Coronary artery (tissue), 2 donors: ENCODE measurements around the gene EXOSC7.

Source experiments
- DNase-seq: peaks from one replicate; pipeline ENCODE4 v3.0.0-alpha.2; 2017; ENCODE audit warnings: low spot score
- H3K27ac ChIP-seq, 2 donors: fragments of 200-600 bp; sonication (generic); one replicate each; pipeline ENCODE4 v1.5.1; 2016 to 2019
- H3K4me3 ChIP-seq: fragments of 200-600 bp; sonication (generic); 2 replicates; pipeline ENCODE4 v1.5.1; 2016; ENCODE audit warnings: mild to moderate bottlenecking, moderate library complexity
- TF ChIP-seq, protein P1 (sequence below): fragments of 200-600 bp; sonication (generic); IDR thresholded peaks from one replicate; pipeline ENCODE4 v1.5.1; 2019; ENCODE audit warnings: antibody characterized with exemption

The EXOSC7 gene

GRCh38 chr3:45009868-45010267 lies 33.8 kb downstream of the EXOSC7 start:
- TF ChIP-seq, protein P1, sequence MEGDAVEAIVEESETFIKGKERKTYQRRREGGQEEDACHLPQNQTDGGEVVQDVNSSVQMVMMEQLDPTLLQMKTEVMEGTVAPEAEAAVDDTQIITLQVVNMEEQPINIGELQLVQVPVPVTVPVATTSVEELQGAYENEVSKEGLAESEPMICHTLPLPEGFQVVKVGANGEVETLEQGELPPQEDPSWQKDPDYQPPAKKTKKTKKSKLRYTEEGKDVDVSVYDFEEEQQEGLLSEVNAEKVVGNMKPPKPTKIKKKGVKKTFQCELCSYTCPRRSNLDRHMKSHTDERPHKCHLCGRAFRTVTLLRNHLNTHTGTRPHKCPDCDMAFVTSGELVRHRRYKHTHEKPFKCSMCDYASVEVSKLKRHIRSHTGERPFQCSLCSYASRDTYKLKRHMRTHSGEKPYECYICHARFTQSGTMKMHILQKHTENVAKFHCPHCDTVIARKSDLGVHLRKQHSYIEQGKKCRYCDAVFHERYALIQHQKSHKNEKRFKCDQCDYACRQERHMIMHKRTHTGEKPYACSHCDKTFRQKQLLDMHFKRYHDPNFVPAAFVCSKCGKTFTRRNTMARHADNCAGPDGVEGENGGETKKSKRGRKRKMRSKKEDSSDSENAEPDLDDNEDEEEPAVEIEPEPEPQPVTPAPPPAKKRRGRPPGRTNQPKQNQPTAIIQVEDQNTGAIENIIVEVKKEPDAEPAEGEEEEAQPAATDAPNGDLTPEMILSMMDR: no peak
- H3K27ac ChIP-seq: peak overlapping the region in 1 of 2 donors; percentile 84
- no peak overlapping the region for H3K4me3 ChIP-seq
- no peak for DNase-seq

GRCh38 chr3:45010811-45011333 lies 34.8 kb downstream of the EXOSC7 start:
- DNase-seq: no peak
- peak overlapping the region in 1 of 2 donors; percentile 84 for H3K27ac ChIP-seq
- H3K4me3 ChIP-seq: peak overlapping the region; percentile 38
- TF ChIP-seq, protein P1: no peak

- peak overlapping the region; percentile 38 for H3K4me3 ChIP-seq
- H3K27ac ChIP-seq: peak overlapping the region; percentile 53 to 84
- DNase-seq: peak; percentile 89
- TF ChIP-seq, protein P1: no peak
Measured at GRCh38 chr3:45011756-45012508, 35.9 kb downstream of the EXOSC7 start.

- TF ChIP-seq, protein P1: no peak
- DNase-seq: no peak
- no peak overlapping the region for H3K4me3 ChIP-seq
- H3K27ac ChIP-seq: peak overlapping the region; percentile 53 to 84
Measured at GRCh38 chr3:45012577-45012976, 36.5 kb downstream of the EXOSC7 start.

DNA sequence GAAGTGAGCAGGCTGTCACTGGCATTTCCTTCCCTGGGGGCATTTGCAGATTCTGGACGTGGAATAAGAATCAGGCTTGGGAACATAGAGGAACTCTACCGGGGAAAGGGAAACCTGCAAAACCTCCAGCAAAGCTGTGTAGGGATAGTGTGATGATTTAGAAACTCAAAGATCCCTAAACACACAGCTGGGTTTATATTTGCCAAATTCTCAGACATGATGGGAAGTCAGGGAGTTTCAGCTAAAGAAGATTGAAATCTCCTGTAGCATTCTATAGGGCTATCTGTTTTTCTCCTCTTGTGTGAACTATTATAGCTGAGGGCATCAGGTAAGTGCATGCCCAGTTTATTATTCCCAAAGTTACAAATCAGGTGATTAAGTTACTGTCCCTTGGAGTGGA lies 40.9 kb downstream of the EXOSC7 start:
- TF ChIP-seq, protein P1: no peak
- H3K27ac ChIP-seq: no peak overlapping the region
- DNase-seq: no peak
- no peak overlapping the region for H3K4me3 ChIP-seq

- H3K4me3 ChIP-seq: no peak overlapping the region
- TF ChIP-seq, protein P1: no peak
- H3K27ac ChIP-seq: no peak overlapping the region
- DNase-seq: no peak
Measured at GRCh38 chr3:45017821-45018220, 41.8 kb downstream of the EXOSC7 start.

- no peak for DNase-seq
- TF ChIP-seq, protein P1: no peak
- H3K4me3 ChIP-seq: no peak overlapping the region
- no peak overlapping the region for H3K27ac ChIP-seq
Measured at GRCh38 chr3:45020534-45020933, 44.5 kb downstream of the EXOSC7 start.
